ENCODE results near the gene PLXDC2.

DNA sequence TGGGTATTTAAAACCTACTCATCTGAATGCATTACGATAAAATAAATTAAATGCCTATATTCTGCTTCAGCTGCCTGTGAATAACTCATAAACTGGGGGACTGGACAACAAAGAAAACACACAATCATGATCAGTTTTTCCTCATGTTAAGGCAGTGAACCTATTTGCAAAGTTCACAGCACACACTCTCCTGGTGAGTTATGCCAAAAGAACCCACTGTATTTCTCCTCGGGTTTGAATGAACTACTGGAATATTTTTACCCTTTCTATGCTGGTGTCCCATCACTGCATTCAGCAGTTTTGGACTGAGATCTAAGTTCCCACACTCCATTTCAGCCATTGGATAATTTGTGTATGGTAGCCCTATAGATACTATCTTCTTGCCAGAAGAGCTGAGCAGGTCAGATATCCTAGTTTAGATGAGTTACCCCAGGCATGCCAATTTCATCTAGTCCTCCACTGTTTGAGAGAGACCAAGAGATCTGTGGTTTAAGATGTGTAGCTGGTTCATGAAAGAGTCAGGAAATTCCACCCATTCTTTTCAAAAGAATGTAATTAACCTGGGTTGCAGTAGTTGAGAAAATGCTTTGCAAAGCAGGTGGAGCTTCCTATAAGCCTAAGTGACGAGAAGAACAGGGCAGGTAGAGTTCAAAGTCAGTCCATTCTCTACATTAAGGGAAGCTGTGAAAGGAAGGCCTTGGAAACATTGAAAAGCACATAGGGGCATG is 101.7 kb downstream of the PLXDC2 start:
- TF ChIP-seq POLR2A (IDR thresholded peaks at IDR 0.05) = no peak
- TF ChIP-seq, protein P1, sequence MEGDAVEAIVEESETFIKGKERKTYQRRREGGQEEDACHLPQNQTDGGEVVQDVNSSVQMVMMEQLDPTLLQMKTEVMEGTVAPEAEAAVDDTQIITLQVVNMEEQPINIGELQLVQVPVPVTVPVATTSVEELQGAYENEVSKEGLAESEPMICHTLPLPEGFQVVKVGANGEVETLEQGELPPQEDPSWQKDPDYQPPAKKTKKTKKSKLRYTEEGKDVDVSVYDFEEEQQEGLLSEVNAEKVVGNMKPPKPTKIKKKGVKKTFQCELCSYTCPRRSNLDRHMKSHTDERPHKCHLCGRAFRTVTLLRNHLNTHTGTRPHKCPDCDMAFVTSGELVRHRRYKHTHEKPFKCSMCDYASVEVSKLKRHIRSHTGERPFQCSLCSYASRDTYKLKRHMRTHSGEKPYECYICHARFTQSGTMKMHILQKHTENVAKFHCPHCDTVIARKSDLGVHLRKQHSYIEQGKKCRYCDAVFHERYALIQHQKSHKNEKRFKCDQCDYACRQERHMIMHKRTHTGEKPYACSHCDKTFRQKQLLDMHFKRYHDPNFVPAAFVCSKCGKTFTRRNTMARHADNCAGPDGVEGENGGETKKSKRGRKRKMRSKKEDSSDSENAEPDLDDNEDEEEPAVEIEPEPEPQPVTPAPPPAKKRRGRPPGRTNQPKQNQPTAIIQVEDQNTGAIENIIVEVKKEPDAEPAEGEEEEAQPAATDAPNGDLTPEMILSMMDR (IDR thresholded peaks at IDR 0.05) = no peak
